Activated effector memory CD4-positive, alpha-beta T cell treated with anti-CD3 and anti-CD28 coated beads, Interleukin-2, amount 50 U/mL, for 16 hours (primary cell): ENCODE measurements around the gene HIPK2.

Experiments
- DNase-seq: peaks from one replicate; pipeline ENCODE4 v3.0.0-alpha.2; 2020

The HIPK2 gene

DNA sequence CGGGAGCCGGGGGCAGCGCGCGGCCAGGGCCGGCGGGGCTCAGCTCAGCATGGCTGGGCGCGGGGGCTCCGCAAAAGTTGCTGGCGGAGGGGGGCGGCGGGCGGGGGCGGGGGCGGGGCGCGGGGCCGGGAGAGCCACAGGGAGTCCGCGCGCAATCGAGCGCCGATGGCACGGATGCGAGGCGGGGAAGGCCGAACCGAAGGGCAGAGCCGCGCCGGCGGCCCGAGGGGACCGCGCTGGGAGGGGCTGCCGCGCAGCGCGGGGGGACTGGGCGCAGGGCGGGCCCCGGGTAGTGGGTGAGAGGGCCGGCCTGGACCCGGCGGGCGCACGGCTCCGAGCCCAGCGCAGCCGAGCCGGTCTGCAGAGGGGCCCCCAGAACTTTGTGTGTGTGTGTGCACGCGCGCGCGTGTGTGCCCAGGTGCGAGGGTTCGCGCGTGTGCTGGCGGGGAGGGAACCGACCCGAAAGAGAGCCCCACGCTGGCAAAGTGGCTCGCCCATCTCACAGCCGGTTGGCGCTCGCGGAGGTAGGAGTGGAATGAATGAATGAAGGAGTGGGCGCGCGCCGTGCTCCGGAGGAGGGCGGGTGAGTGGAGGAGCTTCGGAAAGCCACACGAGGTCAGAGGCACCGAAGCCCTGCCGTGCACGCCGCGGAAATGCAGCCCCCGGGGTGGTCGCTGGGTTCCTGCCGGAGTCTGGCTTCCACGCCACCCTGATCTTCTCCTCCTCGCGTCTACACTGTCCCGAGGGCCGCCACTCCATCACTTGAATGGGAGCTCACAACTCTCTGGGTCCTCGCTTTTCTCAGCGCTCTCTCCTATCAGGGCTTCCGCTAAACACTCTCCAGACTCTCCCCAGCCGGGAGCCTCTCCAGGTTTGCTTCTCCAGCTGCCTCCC is at the start of gene HIPK2:
HIPK2 (minus strand) TSS at position 51 of the 894 bp plus-strand sequence. CDS start 375 bp downstream, outside the sequence.
- peak; percentile 89 for DNase-seq

DNA sequence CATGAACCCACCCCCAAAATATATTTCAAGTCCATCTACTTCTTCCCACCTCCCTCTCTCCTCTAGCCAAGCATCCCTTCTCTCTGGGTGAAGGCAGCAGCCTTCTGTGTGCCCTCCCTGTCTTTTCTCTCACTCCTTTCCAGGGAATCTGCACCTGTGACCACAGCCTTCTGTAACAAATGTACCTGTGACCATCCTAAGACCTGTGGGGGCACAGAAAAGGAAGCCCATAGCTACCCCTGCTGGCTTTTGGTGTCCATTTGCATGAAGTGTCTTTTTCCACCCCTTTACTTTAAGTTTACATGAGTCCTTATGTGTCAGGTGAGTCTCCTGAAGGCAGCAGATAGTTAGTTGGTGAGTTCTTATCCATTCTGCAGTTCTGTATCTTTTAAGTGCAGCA is 49.2 kb upstream of the HIPK2 start:
- no peak for DNase-seq

DNA sequence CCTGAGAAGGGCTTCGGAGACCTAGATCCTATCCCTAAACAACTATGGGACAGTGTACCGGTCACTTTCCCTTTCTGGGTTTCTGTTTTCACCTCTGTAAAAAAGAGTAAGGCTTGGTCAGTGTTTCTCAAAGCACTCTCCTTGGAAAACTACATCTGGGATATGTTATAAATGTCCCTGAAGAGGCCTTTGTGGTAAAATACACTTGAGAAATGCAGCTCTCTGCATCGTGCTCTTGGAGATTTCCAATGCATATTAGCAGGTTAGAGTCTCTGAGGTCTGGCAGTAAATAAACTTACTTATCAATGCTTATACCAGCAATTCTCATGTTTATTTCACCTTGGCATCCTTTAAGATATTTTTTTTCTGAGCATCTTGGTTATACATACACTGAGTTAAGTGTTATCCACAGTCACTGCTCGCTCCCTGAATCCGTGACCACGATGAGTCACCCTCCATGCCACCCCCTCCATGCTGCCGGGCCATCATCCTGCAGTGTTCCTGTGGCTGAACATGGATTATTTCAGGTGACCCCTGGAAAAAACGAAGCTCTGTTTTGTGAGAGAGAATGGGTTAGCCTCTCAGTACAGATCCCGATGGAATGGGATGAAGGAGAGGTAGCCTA is 48.0 kb upstream of the HIPK2 start:
- DNase-seq: no peak

DNA sequence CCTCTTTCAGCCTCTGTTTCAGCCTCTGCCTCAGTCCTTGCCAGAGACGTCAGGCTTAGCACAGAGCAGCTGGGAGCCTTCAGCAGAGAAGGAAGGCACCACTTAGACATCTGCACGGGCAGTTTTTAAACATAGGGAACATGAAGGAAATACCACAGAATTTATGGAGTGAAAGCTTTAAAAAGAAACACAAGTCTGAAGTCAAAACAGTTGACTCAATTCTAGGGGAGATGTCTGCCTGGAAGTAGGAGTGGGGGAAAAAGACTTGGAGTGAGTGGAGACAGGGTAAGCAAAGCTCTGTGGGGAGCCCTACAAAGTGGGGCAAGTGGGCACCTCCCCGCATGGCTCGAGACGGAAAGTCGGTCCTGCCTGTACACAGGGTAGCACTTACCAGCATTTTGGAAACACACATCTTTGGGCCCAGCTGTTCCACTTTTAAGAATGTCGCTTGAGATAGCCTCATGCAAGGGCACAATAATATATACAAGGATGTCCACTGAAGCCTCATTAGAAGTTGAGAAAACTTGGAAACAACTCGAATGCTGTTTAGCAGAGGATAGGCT is 46.2 kb upstream of the HIPK2 start:
- no peak for DNase-seq

DNA sequence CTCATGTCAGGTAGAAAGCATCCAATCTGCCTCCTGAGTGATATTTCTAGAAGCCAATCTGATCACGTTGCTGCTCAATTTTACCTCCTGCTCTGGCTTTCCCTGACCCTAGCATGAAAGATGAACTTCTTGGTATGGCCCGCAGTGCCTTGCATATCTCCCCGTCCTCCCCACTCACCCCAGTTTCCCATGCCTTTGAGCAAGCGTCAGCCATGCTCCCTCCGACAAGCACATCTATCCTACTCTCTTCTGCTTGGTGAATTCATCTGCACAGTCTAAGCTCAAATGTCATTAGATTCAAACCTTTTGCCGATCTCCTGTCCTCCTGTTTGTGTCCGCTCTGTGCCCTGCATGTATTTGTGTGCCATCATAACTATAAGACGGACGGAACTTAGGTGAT is 45.1 kb upstream of the HIPK2 start:
- DNase-seq: no peak

GRCh38 chr7:139821349-139822105 is 43.7 kb upstream of the HIPK2 start:
- DNase-seq: no peak

DNA sequence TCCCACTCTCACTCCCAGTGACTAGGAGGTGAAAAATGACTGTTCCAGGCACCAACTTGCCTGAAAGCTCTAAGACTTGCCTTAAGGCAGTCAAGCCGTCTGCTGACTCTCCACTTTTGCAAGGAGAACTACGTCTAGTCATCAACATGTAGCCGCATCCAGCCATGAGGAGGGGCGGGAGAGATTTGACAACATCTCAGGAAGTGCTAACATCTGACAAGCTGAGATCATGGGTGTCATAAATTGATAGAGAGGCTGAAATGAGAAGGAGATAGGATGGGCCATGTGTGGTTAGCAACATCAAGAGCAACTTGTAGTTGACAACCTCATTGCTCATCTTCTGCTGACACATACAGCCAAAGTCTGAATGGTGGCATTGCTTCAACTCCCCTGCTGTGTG is 42.3 kb upstream of the HIPK2 start:
- no peak for DNase-seq

DNA sequence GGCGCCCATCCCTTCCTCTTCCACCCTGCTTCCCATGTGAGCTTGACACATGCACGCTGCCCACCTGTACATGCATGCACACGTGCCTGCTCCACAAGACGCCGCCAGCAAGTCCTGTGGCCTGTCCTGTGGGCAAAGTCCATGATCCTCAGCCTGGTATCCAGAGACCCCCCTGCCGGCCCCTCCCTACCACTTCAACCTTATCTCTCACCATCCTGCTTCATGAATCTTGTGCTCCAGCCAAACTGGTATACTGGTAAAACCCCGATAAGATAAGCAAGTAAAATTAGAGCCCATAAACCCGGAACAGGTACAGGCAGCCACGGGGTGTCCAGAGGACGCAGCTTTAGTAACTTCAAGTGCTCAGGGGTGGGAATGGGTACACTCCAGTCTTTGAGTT is 39.5 kb upstream of the HIPK2 start:
- DNase-seq: no peak

DNA sequence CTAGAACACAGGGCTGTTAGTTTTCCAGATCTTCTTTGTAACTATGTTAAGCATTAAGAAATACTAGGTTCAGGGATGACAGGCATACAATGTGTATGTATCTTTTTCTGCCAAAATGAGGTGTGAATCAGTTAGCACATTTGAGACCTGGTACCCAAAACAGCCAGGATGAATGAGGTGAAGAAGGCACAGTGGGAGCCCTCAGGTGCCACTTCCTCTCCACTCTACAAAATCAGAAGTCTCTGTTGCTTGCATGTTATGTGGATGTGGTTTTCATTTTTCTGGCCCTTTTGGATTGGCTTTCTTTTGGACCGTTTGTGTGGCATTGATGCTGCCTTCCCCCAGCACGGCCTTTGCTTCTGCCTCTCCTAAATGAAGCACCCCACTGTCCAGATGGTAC is 35.9 kb upstream of the HIPK2 start:
- DNase-seq: no peak

- DNase-seq: no peak
Observed at GRCh38 chr7:139813151-139813550, 35.4 kb upstream of the HIPK2 start.

DNA sequence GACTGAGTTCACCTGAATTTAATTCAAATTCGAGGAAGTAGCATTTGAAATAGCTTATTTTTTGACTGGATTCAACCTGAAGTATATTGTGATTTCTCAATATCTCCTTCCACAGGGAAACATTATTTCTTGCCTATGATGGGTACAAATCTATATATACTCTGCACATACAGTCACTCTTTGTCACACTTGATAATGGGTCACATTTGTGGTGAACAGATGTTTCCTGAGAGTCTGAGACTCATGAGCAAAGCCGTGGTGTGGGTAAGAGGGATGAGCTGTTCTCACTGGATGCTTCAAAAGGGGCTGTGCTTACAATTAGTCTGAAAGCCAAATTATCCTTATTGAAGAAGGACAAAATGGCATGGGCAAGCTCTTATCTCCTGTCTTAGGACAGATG is 33.3 kb upstream of the HIPK2 start:
- DNase-seq: no peak

- no peak for DNase-seq
Observed at GRCh38 chr7:139808846-139809442, 31.1 kb upstream of the HIPK2 start.

DNA sequence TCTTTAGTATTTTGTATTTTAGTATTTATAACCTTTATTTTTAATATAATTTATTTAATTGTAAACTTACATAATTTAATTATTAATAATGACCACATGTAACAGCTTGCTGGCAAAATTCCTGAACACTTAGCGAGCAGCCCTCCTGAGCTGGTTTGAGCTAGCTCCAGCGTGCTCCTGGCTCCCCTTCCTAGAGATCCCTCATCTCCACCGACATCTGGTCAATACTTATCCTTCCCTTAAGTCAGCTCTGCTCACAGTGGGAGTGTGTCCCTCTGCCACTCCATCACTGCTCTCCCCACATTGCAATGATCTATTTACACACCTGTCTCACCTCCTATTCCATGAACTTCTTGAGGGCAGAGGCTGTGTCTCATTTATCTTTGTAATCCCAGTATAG is 30.6 kb upstream of the HIPK2 start:
- DNase-seq: no peak

DNA sequence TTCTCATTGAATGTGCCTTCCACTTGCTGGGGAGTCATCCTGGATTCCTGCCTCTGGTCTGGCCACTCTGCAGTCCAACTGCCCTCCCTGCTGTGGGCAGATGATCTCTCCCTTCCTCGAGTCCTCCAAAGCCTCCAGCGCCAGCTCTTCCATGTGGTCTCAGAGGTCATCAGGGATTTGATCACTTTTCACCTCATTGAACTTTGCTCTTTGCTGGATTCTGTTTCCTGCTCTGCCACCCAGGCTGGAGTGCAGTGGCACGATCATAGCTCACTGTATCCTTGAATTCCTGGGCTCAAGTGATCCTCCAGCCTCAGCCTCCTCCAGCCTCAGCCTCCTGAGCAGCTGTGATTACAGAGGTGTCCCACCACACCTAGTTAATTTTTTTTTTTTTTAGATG is 29.2 kb upstream of the HIPK2 start:
- DNase-seq: no peak

DNA sequence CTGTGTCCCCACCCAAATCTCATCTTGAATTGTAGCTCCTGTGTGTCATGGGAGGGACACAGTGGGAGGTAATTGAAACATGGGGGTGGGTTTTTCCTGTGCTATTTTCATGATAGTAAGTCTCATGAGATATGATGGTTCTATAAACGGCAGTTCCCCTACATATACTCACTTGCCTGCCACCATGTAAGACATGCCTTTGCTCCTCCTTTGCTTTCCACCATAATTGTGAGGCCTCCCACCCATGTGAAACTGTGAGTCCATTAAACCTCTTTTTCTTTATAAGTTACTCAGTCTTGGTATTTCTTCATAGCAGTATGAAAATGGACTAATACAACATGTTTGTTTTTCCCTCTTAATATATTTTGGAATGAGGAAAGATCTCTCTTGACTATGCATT is 26.8 kb upstream of the HIPK2 start:
- no peak for DNase-seq

DNA sequence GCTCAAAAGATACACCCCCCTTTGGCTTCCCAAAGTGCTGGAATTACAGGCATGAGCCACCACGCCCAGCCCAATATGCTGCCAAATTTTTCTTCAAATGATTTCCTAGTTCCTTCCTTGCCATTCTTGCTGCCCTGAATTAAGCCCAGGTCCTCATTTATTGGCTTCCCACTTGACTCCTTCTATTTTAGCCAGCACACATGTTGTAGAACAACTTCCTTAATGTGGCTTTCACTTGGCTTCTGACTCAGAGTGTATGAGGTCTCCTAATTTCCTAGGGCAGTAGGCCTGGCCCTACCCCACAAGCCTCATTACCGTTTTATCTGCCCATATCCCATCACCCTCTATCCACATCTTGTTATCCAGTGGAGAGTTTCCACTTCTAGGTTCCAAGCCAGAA is 21.8 kb upstream of the HIPK2 start:
- no peak for DNase-seq

- DNase-seq: no peak
Observed at GRCh38 chr7:139798892-139799291, 21.1 kb upstream of the HIPK2 start.

DNA sequence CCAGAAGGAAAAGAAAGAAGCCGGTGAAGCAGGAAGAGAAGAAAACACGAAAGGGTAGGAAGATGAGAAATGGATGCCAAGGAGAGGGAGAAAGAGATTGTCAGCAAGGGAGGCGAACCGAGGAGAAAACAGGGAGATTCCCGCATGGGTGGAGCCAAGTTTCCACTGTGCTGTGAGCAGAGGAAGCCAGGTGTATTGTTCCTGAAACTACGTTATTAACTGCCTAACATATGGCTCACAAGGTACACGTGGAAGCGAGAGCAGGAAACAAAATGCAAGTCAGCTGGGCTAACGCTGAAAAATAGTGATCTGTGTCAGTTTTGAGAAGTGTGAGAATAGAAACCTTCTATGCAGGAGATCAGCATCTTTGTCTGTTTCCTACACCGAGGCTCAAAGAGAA is 20.4 kb upstream of the HIPK2 start:
- no peak for DNase-seq

DNA sequence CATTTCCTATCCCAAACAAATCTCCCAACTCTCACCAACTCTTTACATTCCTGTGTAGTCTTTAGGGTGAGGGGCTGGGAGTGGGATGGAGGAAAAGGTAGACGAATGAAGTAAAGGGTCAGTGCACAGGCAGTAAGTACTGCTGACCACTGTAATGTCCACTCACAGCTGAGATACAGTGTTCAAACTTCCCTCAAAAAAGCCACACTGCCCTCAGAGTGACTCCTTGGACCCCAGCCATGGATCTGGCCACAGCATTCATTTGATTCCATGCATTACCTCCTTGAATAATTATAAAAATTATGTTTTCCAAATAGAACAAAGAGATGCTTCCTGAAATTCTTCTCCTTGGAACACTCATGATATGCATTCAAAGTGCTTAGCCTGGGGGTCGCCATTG is 19.8 kb upstream of the HIPK2 start:
- no peak for DNase-seq

DNA sequence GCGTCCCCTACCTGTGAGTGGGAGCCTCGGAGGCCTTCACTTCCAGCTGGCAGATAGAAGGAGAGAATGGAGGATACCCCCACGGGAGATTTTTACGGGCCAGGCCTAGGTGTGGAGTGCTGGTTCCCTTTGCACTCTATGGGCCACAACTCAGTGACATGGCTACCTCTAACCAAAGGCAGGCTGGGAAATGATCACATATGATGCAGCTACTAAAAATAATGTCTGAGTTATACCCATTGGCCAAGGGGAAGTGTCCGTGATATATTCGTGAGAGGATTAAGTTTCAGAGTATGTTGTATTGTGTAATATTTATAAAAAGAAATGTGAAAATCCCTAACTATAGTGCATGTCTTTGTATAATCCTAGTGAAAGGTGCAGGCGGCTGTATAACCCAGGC is 13.5 kb upstream of the HIPK2 start:
- DNase-seq: no peak

- no peak for DNase-seq
Observed at GRCh38 chr7:139784648-139785047, 6.8 kb upstream of the HIPK2 start.

- DNase-seq: no peak
Observed at GRCh38 chr7:139783647-139784385, 6.0 kb upstream of the HIPK2 start.
